OCI-M2 (cell line): ENCODE measurements around the gene NASP.

Experiments used
- DNase-seq: peaks from one replicate; lab custom pipeline; 2025; ENCODE audit not compliant: unreplicated experiment; lab: John Stamatoyannopoulos, UW

The NASP gene

GRCh38 chr1:45617618-45618017 lies 33.8 kb downstream of the NASP start:
- no peak for DNase-seq

GRCh38 chr1:45619149-45619921 lies 35.5 kb downstream of the NASP start:
- no peak for DNase-seq

DNA sequence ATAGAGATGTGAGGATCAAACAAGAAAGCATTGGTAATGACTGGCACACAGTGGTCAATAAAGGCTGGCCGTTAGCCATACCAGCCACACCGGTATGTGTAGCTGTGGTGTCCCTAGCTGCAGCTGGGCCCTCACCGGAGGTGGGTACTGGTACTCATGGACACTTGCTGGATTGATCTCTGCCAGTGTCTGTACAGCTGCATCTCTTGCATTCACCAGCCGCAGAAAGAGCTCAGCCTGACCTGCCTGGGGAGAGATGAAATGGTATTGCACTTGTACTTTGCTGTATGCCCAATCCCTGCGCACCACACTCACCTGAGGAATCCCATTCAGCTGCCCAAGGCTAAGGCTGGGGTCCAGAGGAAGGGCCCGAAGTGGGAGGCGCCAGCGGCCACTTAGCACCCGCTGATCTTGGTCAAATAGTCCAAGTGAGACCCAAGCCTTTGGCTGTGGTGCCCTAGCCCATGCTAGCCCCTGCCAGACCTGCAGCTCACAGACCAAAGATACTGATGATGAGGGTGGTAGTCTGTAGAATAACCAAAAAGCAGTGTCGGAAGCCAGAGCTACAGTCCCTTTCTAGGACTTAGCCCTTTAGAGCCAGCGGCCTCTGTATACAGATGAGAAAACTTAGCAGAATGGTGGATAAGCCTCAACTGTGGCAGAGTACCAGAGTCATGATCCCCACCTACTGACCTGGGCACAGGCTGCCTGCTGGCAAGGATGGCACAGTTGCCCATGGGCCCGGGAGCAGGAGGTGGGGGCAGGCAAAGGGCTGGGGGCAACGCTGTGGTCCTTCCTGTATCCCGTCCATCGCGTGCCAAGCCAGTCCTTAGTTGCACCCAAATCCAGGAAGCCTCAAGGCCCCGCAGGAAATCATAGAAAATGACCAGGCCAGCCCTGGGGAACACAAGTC lies 37.0 kb downstream of the NASP start:
- no peak for DNase-seq

GRCh38 chr1:45621501-45621836 lies 37.6 kb downstream of the NASP start:
- DNase-seq = no peak

DNA sequence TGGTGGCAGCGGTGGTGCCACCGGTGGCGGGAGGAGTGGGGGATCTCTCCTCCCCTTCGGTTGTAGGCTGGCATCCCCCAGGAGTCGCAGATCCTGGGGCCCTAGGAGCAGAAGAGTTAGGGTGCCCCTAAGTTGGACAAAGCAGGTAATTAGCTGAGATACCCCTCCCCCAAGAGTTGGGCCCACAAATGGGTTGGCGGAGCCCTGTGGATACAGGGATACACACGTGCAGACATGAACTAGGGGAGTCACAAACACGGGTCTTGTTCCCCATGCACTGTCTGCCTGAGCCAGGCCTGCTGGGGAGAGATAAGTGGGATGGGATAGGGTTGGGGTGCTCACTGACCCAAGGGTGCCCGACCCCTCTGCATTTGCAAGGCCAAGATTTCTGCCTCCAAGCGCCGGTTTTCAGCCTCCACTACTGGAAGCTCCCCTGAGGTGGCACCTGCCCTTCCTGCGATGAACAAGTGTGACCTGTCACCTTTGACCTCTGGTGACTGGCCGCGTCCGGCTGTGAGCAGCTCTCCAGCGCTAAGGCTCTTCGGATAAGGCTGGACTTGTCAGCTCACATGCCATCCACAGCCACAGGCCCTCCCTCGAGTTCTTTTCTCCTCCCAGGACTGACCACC lies 38.2 kb downstream of the NASP start:
- no peak for DNase-seq

DNA sequence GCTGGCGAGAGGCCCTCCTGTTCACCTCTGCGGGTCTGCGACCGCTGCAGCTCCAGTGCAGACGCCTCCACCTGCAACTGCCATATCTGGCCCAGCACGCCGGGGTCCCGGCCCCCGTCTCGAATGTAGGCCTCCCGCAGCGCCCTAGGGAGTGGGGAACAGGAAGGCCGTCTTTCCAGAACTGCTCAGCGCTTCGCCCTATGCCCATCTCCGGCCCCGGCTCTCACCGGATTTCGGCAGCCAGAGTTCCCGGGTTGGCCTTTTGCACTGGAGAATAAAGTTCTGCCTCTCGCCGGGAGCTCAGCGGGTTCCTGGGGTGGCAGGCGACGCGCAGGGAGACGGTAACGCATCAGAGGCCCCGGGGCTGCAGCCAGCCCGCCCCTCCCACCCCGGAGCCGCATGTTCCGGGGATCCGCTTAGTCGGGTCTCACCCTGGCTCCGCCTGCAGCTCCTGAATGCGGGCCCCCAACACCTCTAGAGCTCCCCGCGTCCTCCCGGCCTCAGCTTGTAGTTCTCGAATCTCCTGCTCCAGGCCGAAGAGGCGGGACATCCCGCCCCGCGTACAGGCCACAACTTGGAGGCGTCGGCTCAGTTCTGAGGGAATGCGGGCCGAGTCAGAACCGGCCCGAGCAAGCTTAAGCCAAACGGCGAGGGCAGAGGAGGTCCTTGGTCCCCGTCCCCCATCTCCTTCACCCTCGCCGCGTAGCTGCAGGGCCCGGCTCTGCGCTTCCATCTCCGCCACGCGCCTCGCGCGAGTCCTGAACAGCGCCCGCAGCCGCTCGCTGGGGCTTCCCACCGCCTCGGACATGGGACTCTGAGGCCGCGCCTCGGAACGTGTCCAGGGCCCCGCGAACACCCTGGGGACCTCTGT lies 38.9 kb downstream of the NASP start:
- no peak for DNase-seq

DNA sequence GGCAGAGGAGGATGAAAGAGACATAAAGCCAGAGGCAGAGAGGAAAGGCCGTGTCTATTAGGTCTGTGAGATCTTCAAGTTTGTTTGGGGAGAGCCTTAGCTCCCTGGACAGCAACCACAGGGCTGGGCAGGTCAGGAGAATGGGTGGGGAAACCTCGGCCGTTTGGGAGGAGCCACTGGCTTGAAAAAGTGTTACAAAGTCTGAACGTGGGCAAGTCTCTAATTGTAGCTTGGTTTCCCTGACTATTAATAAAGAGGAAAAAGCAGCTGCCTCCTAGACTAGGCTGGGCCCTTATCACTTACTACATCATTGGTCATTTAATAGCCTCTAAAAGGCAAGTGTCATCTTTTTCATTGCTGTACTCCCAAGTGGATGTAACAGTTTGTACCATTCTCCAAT lies 40.1 kb downstream of the NASP start, which contains the start of gene CCDC17:
CCDC17 (minus strand) TSS at position 83 of the 400 bp plus-strand sequence. CDS start 145 bp downstream, outside the sequence.
- no peak for DNase-seq

DNA sequence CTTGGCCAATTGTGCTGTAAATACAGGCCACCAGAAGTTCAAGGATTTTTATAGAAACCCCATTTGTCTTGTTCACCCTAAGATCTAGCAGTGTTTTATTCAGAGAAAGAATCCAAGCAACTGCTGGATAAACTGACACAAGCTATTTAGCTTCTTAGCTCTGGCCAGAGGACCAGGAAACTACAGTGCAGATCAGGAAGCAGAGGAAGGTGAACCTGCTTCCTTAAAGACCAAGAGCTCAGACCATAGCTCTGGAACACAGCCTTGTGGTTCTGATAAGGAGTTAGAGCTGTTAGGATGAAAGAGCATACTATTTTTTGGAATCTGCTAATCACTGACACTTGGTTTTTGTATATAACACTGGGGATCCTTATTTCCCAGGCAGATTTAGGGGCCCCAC lies 45.2 kb downstream of the NASP start:
- DNase-seq = no peak

DNA sequence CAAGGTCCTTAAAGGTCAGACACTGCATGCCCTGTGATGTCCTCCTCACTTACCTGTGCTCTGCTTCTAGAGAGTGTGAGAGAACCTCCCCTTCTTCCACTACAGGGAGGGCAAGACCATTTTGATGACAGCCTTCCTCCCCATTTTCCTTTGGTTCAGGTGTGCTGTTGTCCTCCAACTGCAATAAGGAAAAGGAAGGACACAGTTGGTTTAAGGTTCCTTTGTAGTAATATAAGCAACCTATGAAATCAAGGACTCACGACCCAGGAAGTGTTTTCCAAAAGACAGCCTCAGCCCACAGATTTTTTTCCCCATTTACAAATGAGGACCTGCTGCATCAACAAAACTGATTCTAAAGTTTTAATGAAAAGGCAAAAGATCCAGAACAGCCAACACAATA lies 46.6 kb downstream of the NASP start:
- DNase-seq = no peak

GRCh38 chr1:45635211-45635610 lies 51.4 kb downstream of the NASP start:
- no peak for DNase-seq

GRCh38 chr1:45640293-45640692 lies 56.5 kb downstream of the NASP start:
- DNase-seq = no peak

GRCh38 chr1:45643321-45643720 lies 59.5 kb downstream of the NASP start:
- no peak for DNase-seq

GRCh38 chr1:45643978-45644377 lies 60.1 kb downstream of the NASP start:
- no peak for DNase-seq

DNA sequence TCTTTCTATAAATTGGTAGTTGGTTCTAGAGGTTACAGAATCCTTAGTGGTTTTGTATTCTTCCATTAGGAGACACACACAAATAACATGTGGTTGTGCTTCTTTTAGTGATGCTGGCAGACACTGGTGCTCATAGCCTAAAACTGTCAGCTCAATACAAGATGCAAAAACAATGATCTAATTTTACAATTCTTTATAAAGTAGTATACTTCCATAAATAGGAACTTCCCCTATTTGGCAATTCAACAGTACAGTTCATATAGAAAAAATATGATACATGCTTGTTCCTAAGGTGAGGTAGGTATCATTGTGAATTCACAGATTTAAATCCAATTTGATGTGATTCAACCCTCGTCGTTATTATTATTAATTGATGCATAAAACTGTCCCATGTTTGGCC lies 60.8 kb downstream of the NASP start:
- no peak for DNase-seq

DNA sequence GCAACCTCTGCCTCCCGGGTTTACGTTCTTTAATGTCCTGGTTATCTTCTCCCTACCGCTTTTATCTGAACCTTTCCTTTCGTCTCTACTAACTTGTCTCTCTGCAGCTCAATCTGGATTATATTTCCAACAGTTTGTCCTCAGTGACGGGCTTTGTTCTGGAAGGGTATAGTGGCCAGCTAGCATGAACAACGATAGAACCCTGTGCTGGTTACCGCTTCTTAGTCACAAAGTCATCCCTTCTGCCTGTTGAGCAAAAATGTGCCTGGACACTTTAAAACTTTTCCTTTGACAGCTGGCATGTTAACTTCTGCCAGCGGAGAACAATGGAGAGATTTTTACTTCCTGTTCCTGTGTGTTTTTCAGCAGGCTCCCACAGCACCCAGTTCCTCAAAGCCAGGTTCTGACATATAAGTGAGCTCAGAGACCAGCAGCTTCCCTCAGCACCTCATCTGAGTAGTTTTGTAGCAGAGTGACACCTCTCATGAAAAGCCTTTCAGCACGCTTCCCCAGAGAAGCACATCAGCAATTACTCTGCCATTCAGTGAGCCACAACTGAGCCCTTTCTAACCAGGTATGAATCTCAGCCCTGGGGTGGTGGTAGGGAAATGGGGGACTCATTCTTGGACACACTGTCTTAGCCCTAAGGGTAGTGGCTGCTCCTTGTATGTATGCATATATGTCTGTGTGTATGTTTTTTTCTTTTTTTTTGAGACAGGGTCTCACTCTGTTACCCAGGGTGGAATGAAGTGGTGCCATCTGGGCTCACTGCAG lies 63.6 kb downstream of the NASP start:
- no peak for DNase-seq

DNA sequence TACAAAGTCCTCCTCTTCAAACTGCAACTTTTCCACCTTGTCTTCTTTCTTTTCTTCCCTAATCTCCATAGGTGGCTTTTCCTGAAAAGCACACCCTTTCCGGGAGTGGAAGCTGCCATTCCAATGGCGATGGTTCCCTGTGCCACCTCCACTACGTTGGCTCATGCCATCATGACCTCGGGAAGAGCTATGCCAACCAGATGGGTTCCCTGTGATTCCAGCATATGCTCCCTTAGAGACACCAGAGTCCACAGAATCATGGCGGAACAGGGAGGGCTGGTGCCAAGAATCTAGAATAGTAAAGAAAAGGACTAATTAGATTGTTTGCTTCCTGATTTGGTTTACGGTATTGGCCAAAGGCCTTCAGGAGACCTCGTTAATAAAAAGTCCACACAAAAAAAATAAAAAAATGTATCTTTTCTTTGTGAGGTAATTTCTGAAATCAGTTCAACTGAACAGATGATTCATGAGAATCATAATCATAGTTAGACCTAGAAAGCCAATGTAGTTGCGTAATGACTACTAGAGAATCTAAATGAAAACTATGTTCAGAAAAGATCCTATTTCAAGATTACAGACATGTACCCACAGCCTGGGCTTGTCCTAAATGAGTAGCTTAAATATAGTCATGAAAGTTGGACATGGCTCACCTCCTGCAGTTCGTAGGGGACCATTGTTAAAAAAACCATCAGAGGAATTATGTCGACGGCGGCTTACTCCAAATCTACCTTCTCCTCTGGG lies 70.9 kb downstream of the NASP start:
- no peak for DNase-seq

DNA sequence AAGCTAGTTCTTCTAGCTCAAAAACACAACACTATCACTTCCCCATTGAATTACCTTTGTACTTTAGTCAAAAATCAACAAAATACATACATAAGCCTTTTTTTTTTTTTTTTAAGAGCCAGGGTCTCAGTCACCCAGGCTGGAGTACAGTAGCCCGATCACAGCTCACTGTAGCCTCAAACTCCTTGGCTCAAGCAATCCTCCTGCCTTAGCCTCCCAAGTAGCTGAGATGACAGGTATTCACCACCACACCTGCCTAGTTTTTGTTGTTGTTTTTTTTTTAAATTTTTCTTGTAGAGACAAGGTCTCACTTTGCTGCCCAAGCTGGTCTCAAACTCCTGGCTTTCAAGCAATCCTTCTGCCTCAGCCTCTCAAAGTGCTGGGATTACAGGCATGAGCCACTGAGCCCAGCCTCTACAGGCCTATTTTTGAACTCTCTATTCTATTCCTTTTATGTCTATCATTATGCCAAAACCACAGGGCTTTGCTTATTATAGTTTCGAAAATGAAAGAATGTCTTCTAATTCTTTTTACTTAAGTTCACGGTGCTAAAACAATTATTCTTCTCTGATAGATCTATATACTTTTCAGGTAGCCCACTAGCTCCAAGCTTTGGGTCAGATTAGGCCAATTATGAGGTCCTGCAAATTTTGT lies 72.9 kb downstream of the NASP start:
- no peak for DNase-seq

DNA sequence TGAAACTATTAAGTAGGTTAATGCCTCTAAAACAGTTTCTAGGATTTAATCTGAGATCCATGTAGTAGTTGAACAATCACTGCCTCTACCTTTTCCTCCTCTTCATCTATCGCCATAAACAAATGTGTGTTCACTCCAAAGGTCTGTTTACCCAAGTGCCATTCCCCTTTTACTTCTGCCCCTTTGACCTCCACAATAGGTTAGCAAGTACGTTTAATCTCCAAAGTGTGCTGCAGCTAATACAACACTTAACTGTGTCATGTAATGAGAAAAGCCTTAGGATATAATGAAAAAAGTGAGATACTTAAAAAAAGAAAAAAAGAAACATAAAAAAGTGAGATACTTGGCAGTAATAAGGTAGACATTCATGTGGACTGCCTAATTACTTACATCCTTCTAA lies 74.3 kb downstream of the NASP start:
- no peak for DNase-seq

GRCh38 chr1:45659222-45659621 lies 75.4 kb downstream of the NASP start:
- DNase-seq = no peak
